ENCODE data around the gene DAPK1.

The DAPK1 gene

GRCh38 chr9:87572719-87573118 is 75.1 kb downstream of the DAPK1 start:
- DNase-seq: no peak

- no peak for DNase-seq
Observed at GRCh38 chr9:87573841-87574342, 76.2 kb downstream of the DAPK1 start.

- no peak for DNase-seq
Observed at GRCh38 chr9:87577746-87578145, 80.1 kb downstream of the DAPK1 start.

GRCh38 chr9:87578625-87579024 is 81.0 kb downstream of the DAPK1 start:
- no peak for DNase-seq

- no peak for DNase-seq
Observed at GRCh38 chr9:87579781-87580541, 82.3 kb downstream of the DAPK1 start.

- no peak for DNase-seq
Observed at GRCh38 chr9:87580941-87581438, 83.3 kb downstream of the DAPK1 start.

- DNase-seq: no peak
Observed at GRCh38 chr9:87581513-87581912, 83.8 kb downstream of the DAPK1 start.

GRCh38 chr9:87581949-87582637 is 84.4 kb downstream of the DAPK1 start:
- no peak for DNase-seq

GRCh38 chr9:87584326-87584725 is 86.7 kb downstream of the DAPK1 start:
- DNase-seq: no peak

- no peak for DNase-seq
Observed at GRCh38 chr9:87585123-87585855, 87.6 kb downstream of the DAPK1 start.

- no peak for DNase-seq
Observed at GRCh38 chr9:87586731-87587355, 89.2 kb downstream of the DAPK1 start.

GRCh38 chr9:87587356-87587745 is 89.7 kb downstream of the DAPK1 start:
- no peak for DNase-seq

- DNase-seq: no peak
Observed at GRCh38 chr9:87587864-87588263, 90.2 kb downstream of the DAPK1 start.

- DNase-seq: no peak
Observed at GRCh38 chr9:87588339-87588738, 90.7 kb downstream of the DAPK1 start.

GRCh38 chr9:87590996-87591395 is 93.3 kb downstream of the DAPK1 start:
- DNase-seq: no peak

GRCh38 chr9:87592554-87593358 is 95.1 kb downstream of the DAPK1 start:
- DNase-seq: no peak

- DNase-seq: no peak
Observed at GRCh38 chr9:87593359-87593980, 95.8 kb downstream of the DAPK1 start.

GRCh38 chr9:87594194-87594593 is 96.5 kb downstream of the DAPK1 start:
- no peak for DNase-seq

GRCh38 chr9:87594662-87595061 is 97.0 kb downstream of the DAPK1 start:
- DNase-seq: no peak

- no peak for DNase-seq
Observed at GRCh38 chr9:87595610-87596009, 97.9 kb downstream of the DAPK1 start.

- no peak for DNase-seq
Observed at GRCh38 chr9:87596862-87597261, 99.2 kb downstream of the DAPK1 start.

Measured in activated CD4-positive, CD25-positive, alpha-beta regulatory T cell treated with anti-CD3 and anti-CD28 coated beads, Interleukin-2, amount 50 U/mL, for 72 hours (primary cell).